Measurements from ENCODE around the gene RPS2.
"Not testable (repeated sequence)": the region's sequence is repeated elsewhere in the genome, so short reads cannot be mapped to it uniquely, and the experiment has no call there.

The RPS2 gene

GRCh38 chr16:1962161-1963153 lies 2.2 kb downstream of the RPS2 start:
- not testable (repeated sequence) for DNase-seq (ENCODE audit: low read depth in 2 of 2)

- DNase-seq (ENCODE audit: low read depth in 2 of 2): no peak
These were observed 3.0 kb downstream of the RPS2 start for GRCh38 chr16:1961651-1962067.

- DNase-seq (ENCODE audit: low read depth in 2 of 2): no peak
These were observed 3.7 kb downstream of the RPS2 start for GRCh38 chr16:1960665-1961630.

GRCh38 chr16:1959269-1960039 lies 5.2 kb downstream of the RPS2 start, which contains the start of gene NDUFB10:
Gene NDUFB10, plus strand, starts transcription at chr16:1959538. Its CDS starts 87 bp downstream, at chr16:1959625.
- DNase-seq (ENCODE audit: low read depth in 2 of 2): peak; percentile 90 to 91

GRCh38 chr16:1958715-1959268 lies 5.8 kb downstream of the RPS2 start:
- DNase-seq (ENCODE audit: low read depth in 2 of 2): no peak

GRCh38 chr16:1958143-1958491 lies 6.5 kb downstream of the RPS2 start:
- DNase-seq (ENCODE audit: low read depth in 2 of 2): not testable (repeated sequence)

GRCh38 chr16:1957434-1958142 lies 7.0 kb downstream of the RPS2 start:
- DNase-seq (ENCODE audit: low read depth in 2 of 2): not testable (repeated sequence)

GRCh38 chr16:1953734-1954133 lies 10.9 kb downstream of the RPS2 start:
- DNase-seq (ENCODE audit: low read depth in 2 of 2): no peak

GRCh38 chr16:1950559-1950958 lies 14.1 kb downstream of the RPS2 start:
- DNase-seq (ENCODE audit: low read depth in 2 of 2): no peak

- DNase-seq (ENCODE audit: low read depth in 2 of 2): no peak
These were observed 14.6 kb downstream of the RPS2 start for GRCh38 chr16:1950047-1950446.

- no peak for DNase-seq (ENCODE audit: low read depth in 2 of 2)
These were observed 15.1 kb downstream of the RPS2 start for GRCh38 chr16:1949507-1949906.

- DNase-seq (ENCODE audit: low read depth in 2 of 2): no peak
These were observed 17.3 kb downstream of the RPS2 start for GRCh38 chr16:1947369-1947670.

- DNase-seq (ENCODE audit: low read depth in 2 of 2): no peak
These were observed 17.9 kb downstream of the RPS2 start for GRCh38 chr16:1946495-1947368.

- no peak for DNase-seq (ENCODE audit: low read depth in 2 of 2)
These were observed 18.9 kb downstream of the RPS2 start for GRCh38 chr16:1945559-1946391.

GRCh38 chr16:1944612-1945199 lies 19.9 kb downstream of the RPS2 start:
- DNase-seq (ENCODE audit: low read depth in 2 of 2): no peak

GRCh38 chr16:1942810-1943726 lies 21.6 kb downstream of the RPS2 start, which contains the start of gene MSRB1:
Gene MSRB1, minus strand, starts transcription at chr16:1943199. Its CDS starts 43 bp downstream, at chr16:1943156.
- peak; percentile 99 to 100 for DNase-seq (ENCODE audit: low read depth in 2 of 2)
